ENCODE results near the gene OCLN. TPM values are rescaled to one million over a fixed set of nuclear protein-coding genes. Genes with fewer than 3 reads are reported as not detected.
"Not testable (repeated sequence)": the region's sequence is repeated elsewhere in the genome, so short reads cannot be mapped to it uniquely, and the experiment has no call there.

The OCLN gene
- total RNA-seq, 1 donor from 2014 or later, result 2.0 TPM

DNA sequence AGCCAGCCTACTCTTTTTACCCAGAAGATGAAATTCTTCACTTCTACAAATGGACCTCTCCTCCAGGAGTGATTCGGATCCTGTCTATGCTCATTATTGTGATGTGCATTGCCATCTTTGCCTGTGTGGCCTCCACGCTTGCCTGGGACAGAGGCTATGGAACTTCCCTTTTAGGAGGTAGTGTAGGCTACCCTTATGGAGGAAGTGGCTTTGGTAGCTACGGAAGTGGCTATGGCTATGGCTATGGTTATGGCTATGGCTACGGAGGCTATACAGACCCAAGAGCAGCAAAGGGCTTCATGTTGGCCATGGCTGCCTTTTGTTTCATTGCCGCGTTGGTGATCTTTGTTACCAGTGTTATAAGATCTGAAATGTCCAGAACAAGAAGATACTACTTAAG is 16.6 kb downstream of the OCLN start:
- no peak for DNase-seq
- no peaks in the 10 kb centered on the region for H3K4me1 ChIP-seq
- no peaks in the 10 kb centered on the region for H3K9me3 ChIP-seq (replicated peaks)
- TF ChIP-seq, protein P1, sequence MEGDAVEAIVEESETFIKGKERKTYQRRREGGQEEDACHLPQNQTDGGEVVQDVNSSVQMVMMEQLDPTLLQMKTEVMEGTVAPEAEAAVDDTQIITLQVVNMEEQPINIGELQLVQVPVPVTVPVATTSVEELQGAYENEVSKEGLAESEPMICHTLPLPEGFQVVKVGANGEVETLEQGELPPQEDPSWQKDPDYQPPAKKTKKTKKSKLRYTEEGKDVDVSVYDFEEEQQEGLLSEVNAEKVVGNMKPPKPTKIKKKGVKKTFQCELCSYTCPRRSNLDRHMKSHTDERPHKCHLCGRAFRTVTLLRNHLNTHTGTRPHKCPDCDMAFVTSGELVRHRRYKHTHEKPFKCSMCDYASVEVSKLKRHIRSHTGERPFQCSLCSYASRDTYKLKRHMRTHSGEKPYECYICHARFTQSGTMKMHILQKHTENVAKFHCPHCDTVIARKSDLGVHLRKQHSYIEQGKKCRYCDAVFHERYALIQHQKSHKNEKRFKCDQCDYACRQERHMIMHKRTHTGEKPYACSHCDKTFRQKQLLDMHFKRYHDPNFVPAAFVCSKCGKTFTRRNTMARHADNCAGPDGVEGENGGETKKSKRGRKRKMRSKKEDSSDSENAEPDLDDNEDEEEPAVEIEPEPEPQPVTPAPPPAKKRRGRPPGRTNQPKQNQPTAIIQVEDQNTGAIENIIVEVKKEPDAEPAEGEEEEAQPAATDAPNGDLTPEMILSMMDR (IDR thresholded peaks at IDR 0.05; ENCODE audit: borderline replicate concordance), result no peak
- H3K27me3 ChIP-seq (ENCODE audit: low read depth), result peaks cover 8% of the 10 kb centered on the region
- H3K4me3 ChIP-seq, result no peak overlapping the region
- H3K27ac ChIP-seq (replicated peaks), result no peak overlapping the region
- intact Hi-C loops (cut with micrococcal nuclease), result no loop called here
- no peaks in the 10 kb centered on the region for H3K36me3 ChIP-seq

DNA sequence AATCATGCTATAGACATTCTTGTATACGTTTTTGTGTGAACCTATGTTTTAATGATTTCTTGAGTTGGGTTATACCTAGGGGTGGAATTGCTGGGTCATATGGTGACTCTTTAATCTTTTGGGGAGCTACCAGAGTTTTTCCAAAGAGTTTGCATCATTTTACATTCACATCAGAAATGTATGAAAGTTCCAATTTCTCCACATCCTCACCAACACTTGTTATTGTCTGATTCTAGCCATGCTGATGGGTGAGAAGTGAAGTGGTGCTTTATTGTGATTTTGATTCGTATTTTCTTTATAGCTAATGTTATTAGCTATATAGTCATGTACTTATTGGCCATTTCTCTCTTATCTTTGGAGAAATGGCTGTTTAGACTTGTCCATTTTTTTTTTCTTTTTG is 18.1 kb downstream of the OCLN start:
- no peaks in the 10 kb centered on the region for H3K9me3 ChIP-seq (replicated peaks)
- H3K4me1 ChIP-seq, result no peaks in the 10 kb centered on the region
- no peak overlapping the region for H3K4me3 ChIP-seq
- H3K36me3 ChIP-seq, result no peaks in the 10 kb centered on the region
- peaks cover 4% of the 10 kb centered on the region for H3K27me3 ChIP-seq (ENCODE audit: low read depth)
- TF ChIP-seq, protein P1 (IDR thresholded peaks at IDR 0.05; ENCODE audit: borderline replicate concordance), result no peak
- intact Hi-C loops (cut with micrococcal nuclease), result no loop called here
- DNase-seq, result no peak
- H3K27ac ChIP-seq (replicated peaks), result no peak overlapping the region

DNA sequence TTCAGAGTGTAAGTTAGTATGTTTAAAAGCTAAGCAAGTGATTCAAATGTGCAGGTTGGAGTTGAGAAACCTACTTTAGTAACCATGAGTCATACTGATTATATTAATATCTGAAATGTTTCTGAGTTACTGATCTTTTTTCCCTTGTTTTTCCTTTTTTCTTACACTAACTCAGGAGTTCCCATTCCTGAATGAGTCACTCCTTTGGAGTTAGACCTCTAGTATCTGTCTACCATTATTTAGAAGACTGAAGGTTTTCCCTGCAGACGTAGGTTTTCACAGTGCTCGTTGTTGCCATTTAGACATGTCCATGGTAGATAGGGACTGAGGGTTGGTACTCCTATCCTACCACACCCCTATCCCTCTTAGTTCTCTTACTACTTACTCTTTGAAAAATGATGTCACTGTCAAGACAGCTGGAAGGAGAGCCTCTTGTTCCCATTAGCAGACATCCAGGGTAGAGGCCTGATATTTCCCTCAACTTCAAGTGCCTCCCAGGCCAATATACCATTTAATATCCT is 20.2 kb downstream of the OCLN start:
- no peak overlapping the region for H3K27ac ChIP-seq (replicated peaks)
- H3K27me3 ChIP-seq (ENCODE audit: low read depth), result peaks cover 4% of the 10 kb centered on the region
- H3K9me3 ChIP-seq (replicated peaks), result no peaks in the 10 kb centered on the region
- H3K4me1 ChIP-seq, result no peaks in the 10 kb centered on the region
- intact Hi-C loops (cut with micrococcal nuclease), result no loop called here
- DNase-seq, result no peak
- H3K36me3 ChIP-seq, result no peaks in the 10 kb centered on the region
- TF ChIP-seq, protein P1 (IDR thresholded peaks at IDR 0.05; ENCODE audit: borderline replicate concordance), result no peak
- H3K4me3 ChIP-seq, result no peak overlapping the region

DNA sequence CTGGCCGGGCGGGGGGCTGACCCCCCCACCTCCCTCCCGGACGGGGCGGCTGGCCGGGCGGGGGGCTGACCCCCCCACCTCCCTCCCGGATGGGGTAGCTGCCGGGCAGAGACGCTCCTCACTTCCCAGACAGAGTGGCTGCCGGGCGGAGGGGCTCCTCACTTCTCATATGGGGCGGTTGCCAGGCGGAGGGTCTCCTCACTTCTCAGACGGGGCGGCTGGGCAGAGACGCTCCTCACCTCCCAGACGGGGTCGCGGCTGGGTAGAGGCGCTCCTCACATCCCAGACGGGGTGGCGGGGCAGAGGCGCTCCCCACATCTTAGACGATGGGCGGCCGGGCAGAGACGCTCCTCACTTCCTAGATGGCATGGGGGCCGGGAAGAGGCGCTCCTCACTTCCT is 23.0 kb downstream of the OCLN start:
- H3K27me3 ChIP-seq (ENCODE audit: low read depth); H3K27ac ChIP-seq (replicated peaks); H3K4me3 ChIP-seq; H3K4me1 ChIP-seq; intact Hi-C loops (cut with micrococcal nuclease); H3K36me3 ChIP-seq; H3K9me3 ChIP-seq (replicated peaks); DNase-seq: not testable (repeated sequence)

DNA sequence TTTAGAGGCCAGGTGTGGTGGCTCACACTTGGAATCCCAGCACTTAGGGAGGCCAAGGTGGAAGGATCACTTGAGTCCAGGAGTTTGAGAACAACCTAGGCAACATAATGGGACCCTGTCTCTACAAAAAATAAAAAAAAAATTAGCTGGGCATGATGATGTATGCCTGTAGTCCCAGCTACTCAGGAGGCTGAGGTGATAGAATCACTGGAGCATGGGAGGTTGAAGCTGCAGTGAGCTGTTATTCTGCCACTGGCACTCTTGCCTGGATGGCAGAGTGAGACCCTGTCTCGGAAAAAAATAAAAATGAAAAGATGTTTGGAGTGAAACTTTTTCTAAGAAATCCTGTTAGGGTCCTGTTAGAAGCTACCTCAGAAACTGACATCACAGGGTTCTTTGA is 24.2 kb downstream of the OCLN start:
- TF ChIP-seq, protein P1 (IDR thresholded peaks at IDR 0.05; ENCODE audit: borderline replicate concordance), result no peak
- intact Hi-C loops (cut with micrococcal nuclease), result no loop called here

DNA sequence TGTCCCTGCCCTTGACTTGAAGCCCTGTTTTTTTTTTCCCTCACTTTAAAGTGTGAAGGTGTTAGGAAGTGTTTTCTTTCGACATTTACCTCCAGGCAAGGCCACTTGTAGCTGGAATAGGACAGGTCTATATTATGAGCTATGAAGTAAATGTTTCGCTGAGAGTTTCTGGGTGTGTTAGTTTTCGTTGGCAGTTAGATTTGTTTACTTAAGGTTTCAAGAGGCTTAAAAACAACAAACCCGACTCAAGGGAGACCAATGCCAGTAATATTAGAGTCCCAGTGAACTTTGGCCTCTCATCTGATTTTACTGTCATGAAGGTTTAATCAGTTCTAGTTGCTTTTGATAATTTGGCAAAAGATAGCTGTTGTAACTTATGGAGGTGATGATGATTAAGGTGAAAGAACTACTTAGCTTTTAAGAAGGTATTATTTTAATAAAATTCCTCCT is 25.2 kb downstream of the OCLN start:
- Histone ChIP-seq H3K9me3 (replicated peaks) (no peaks in the 10 kb centered on the region), H3K36me3 (no peaks in the 10 kb centered on the region), H3K4me1 (no peaks in the 10 kb centered on the region), H3K4me3 (no peak overlapping the region), H3K27me3 (ENCODE audit: low read depth) (no peaks in the 10 kb centered on the region), H3K27ac (replicated peaks) (no peak overlapping the region)
- intact Hi-C loops (cut with micrococcal nuclease), result no loop called here
- TF ChIP-seq, protein P1 (IDR thresholded peaks at IDR 0.05; ENCODE audit: borderline replicate concordance), result no peak
- DNase-seq, result no peak

More for the DNA sequence above, 24.2 kb downstream of the OCLN start:
- no peaks in the 10 kb centered on the region for H3K9me3 ChIP-seq (replicated peaks)
- DNase-seq, result no peak
- no peaks in the 10 kb centered on the region for H3K36me3 ChIP-seq
- no peaks in the 10 kb centered on the region for H3K4me1 ChIP-seq
- no peak overlapping the region for H3K27ac ChIP-seq (replicated peaks)
- no peak overlapping the region for H3K4me3 ChIP-seq
- H3K27me3 ChIP-seq (ENCODE audit: low read depth), result no peaks in the 10 kb centered on the region
